ENCODE data around the gene NYAP2.

Gene NYAP2

GRCh38 chr2:225471039-225471438 is 71.5 kb downstream of the NYAP2 start:
- no peak overlapping the region for H3K4me3 ChIP-seq (ENCODE audit: insufficient read depth, low read depth, low read length, poor library complexity, severe bottlenecking)
- H3K36me3 ChIP-seq (ENCODE audit: control insufficient read depth, insufficient read depth, low read length), result no peaks in the 10 kb centered on the region
- no peaks in the 10 kb centered on the region for H3K4me1 ChIP-seq (ENCODE audit: control insufficient read depth, insufficient read depth, low read length, poor library complexity, severe bottlenecking)
- no peaks in the 10 kb centered on the region for H3K9me3 ChIP-seq (ENCODE audit: control insufficient read depth, low read length)
- DNase-seq, result no peak
- no peak overlapping the region for H3K27ac ChIP-seq (ENCODE audit: insufficient read depth, low read length, poor library complexity, severe bottlenecking)
- H3K27me3 ChIP-seq (replicated peaks; ENCODE audit: control insufficient read depth, insufficient read depth, low read length, poor library complexity, severe bottlenecking), result no peaks in the 10 kb centered on the region

DNA sequence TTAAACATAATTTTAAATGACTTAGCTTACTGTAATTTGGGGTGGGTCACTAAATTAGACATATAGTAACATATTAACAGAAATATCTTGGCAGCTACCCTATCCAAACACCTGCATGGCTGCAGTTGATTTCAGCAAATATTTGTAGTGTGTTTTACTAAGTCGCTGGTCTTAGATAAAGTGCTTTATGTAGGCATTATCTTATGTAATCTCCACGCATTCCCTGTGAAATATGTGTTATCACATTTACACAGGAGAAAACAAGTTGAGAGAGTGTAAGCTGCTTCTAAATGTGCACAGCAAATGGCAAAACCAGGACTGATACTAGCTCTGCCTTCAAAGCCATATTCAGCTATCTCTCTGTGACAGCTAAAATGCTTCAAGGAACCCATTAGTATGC is 72.0 kb downstream of the NYAP2 start:
- no peaks in the 10 kb centered on the region for H3K36me3 ChIP-seq (ENCODE audit: control insufficient read depth, insufficient read depth, low read length)
- H3K4me3 ChIP-seq (ENCODE audit: insufficient read depth, low read depth, low read length, poor library complexity, severe bottlenecking), result no peak overlapping the region
- DNase-seq, result no peak
- no peaks in the 10 kb centered on the region for H3K27me3 ChIP-seq (replicated peaks; ENCODE audit: control insufficient read depth, insufficient read depth, low read length, poor library complexity, severe bottlenecking)
- no peaks in the 10 kb centered on the region for H3K4me1 ChIP-seq (ENCODE audit: control insufficient read depth, insufficient read depth, low read length, poor library complexity, severe bottlenecking)
- no peaks in the 10 kb centered on the region for H3K9me3 ChIP-seq (ENCODE audit: control insufficient read depth, low read length)
- H3K27ac ChIP-seq (ENCODE audit: insufficient read depth, low read length, poor library complexity, severe bottlenecking), result no peak overlapping the region

DNA sequence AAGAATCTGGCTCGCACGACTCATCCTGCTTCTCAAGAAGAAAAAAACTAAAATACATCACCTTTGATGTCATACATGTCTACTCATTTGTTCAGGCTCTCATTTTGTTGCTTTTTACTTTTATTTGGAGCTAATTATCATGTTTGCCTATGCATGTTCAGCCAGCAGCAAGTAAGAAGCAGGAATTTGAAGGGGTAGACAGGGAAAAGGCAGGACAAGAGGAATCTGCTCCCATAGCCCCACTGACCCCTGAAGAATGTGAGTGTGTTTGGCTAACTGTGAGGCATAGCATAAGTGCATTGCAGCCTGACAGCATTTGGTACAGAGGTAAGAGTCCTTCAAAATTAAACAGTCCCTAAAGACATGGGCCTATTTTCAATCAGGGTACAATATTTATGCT is 72.7 kb downstream of the NYAP2 start:
- no peak overlapping the region for H3K4me3 ChIP-seq (ENCODE audit: insufficient read depth, low read depth, low read length, poor library complexity, severe bottlenecking)
- H3K27me3 ChIP-seq (replicated peaks; ENCODE audit: control insufficient read depth, insufficient read depth, low read length, poor library complexity, severe bottlenecking), result no peaks in the 10 kb centered on the region
- no peaks in the 10 kb centered on the region for H3K4me1 ChIP-seq (ENCODE audit: control insufficient read depth, insufficient read depth, low read length, poor library complexity, severe bottlenecking)
- H3K36me3 ChIP-seq (ENCODE audit: control insufficient read depth, insufficient read depth, low read length), result no peaks in the 10 kb centered on the region
- no peak for DNase-seq
- H3K9me3 ChIP-seq (ENCODE audit: control insufficient read depth, low read length), result no peaks in the 10 kb centered on the region
- no peak overlapping the region for H3K27ac ChIP-seq (ENCODE audit: insufficient read depth, low read length, poor library complexity, severe bottlenecking)

GRCh38 chr2:225479386-225479785 is 79.9 kb downstream of the NYAP2 start:
- Histone ChIP-seq H3K9me3 (ENCODE audit: control insufficient read depth, low read length) (no peaks in the 10 kb centered on the region), H3K4me3 (ENCODE audit: insufficient read depth, low read depth, low read length, poor library complexity, severe bottlenecking) (no peak overlapping the region), H3K36me3 (ENCODE audit: control insufficient read depth, insufficient read depth, low read length) (no peaks in the 10 kb centered on the region), H3K27me3 (replicated peaks; ENCODE audit: control insufficient read depth, insufficient read depth, low read length, poor library complexity, severe bottlenecking) (no peaks in the 10 kb centered on the region), H3K4me1 (ENCODE audit: control insufficient read depth, insufficient read depth, low read length, poor library complexity, severe bottlenecking) (no peaks in the 10 kb centered on the region), H3K27ac (ENCODE audit: insufficient read depth, low read length, poor library complexity, severe bottlenecking) (no peak overlapping the region)
- DNase-seq, result no peak

DNA sequence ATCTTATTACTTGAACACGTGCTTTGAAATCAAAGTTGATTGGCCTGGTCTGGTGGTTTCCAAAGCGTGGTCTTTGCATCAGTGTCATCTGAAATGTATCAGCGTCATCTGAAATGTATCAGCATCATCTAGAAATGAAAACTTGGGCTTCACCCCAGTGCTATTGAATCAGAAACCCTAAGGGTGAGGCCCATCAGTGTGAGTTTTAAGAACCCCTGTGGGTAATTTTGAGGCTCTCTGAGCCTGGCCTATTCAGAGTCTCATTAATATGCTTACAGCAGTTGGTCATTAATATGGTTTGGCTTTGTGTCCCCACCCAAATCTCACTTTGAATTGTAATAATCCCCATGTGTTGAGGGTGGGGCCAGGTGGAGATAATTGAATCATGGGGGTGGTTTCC is 85.2 kb downstream of the NYAP2 start:
- no peak for DNase-seq
- H3K27me3 ChIP-seq (replicated peaks; ENCODE audit: control insufficient read depth, insufficient read depth, low read length, poor library complexity, severe bottlenecking), result no peaks in the 10 kb centered on the region
- no peaks in the 10 kb centered on the region for H3K9me3 ChIP-seq (ENCODE audit: control insufficient read depth, low read length)
- H3K36me3 ChIP-seq (ENCODE audit: control insufficient read depth, insufficient read depth, low read length), result no peaks in the 10 kb centered on the region
- H3K4me1 ChIP-seq (ENCODE audit: control insufficient read depth, insufficient read depth, low read length, poor library complexity, severe bottlenecking), result no peaks in the 10 kb centered on the region
- no peak overlapping the region for H3K27ac ChIP-seq (ENCODE audit: insufficient read depth, low read length, poor library complexity, severe bottlenecking)
- H3K4me3 ChIP-seq (ENCODE audit: insufficient read depth, low read depth, low read length, poor library complexity, severe bottlenecking), result no peak overlapping the region

DNA sequence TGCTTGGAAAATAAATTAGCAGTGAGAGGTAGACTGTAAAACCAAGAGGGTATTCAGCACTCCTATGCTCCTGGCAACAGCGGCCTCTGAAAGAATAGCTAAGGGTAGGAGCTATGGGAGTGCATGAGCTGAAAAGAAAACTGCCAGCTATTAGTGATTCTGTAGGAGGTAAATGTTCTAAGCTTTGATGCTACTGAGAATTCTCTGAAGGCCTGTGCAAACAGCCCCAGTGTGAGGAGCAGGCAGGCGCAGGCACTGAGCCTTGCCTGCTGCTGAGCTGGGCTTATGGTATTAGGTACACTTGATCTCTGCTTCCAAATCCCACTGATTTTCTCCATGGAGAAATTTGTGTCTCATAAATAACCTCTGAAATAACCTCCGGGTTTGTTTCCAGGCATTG is 86.7 kb downstream of the NYAP2 start:
- Histone ChIP-seq H3K9me3 (ENCODE audit: control insufficient read depth, low read length) (no peaks in the 10 kb centered on the region), H3K27ac (ENCODE audit: insufficient read depth, low read length, poor library complexity, severe bottlenecking) (no peak overlapping the region), H3K27me3 (replicated peaks; ENCODE audit: control insufficient read depth, insufficient read depth, low read length, poor library complexity, severe bottlenecking) (no peaks in the 10 kb centered on the region), H3K36me3 (ENCODE audit: control insufficient read depth, insufficient read depth, low read length) (no peaks in the 10 kb centered on the region), H3K4me3 (ENCODE audit: insufficient read depth, low read depth, low read length, poor library complexity, severe bottlenecking) (no peak overlapping the region), H3K4me1 (ENCODE audit: control insufficient read depth, insufficient read depth, low read length, poor library complexity, severe bottlenecking) (no peaks in the 10 kb centered on the region)
- no peak for DNase-seq

DNA sequence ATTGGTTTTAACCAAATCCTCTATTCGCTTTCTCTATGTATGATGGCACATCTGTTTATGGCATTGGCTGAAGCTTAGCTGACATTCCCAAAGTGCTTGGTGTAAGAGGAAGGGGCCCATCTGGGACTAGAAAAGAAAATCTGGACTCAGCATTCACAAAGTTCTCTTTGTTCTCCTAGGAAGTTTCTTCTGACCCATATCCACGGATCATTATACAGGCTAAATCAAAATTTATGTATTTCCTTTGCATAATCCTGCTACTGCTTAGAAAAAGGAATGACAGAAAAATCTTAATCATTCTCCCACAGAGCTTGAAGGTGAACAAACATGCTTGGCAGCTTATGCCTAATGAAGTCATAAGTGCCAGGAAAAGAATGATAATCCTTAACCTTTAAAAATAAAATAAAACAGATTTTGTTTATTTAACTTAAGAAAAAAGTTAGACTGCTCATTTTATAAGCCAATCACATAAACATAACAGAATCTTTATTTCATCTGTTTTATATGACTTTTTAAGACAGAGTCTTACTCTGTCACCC is 88.4 kb downstream of the NYAP2 start:
- no peak overlapping the region for H3K4me3 ChIP-seq (ENCODE audit: insufficient read depth, low read depth, low read length, poor library complexity, severe bottlenecking)
- H3K27me3 ChIP-seq (replicated peaks; ENCODE audit: control insufficient read depth, insufficient read depth, low read length, poor library complexity, severe bottlenecking), result no peaks in the 10 kb centered on the region
- H3K4me1 ChIP-seq (ENCODE audit: control insufficient read depth, insufficient read depth, low read length, poor library complexity, severe bottlenecking), result no peaks in the 10 kb centered on the region
- H3K36me3 ChIP-seq (ENCODE audit: control insufficient read depth, insufficient read depth, low read length), result no peaks in the 10 kb centered on the region
- DNase-seq, result no peak
- no peaks in the 10 kb centered on the region for H3K9me3 ChIP-seq (ENCODE audit: control insufficient read depth, low read length)
- no peak overlapping the region for H3K27ac ChIP-seq (ENCODE audit: insufficient read depth, low read length, poor library complexity, severe bottlenecking)

DNA sequence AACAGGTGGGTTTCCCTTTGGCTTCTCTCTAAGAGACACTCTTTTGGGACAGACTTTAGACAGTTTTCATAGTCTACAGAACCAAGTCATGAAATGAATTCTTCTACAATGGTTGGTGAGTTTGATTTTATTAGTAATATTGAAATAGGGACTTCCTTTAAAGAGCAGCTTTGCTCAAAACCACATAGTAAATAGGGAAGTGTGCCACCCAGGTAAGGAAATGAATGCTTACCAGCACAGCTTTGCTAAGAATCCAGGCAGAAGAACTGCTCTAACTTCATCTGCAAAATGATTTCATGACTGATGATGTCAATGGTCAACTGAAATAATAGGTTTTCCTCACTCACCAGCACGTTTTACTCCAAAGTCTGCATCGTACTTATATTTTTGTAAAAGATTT is 89.2 kb downstream of the NYAP2 start:
- H3K9me3 ChIP-seq (ENCODE audit: control insufficient read depth, low read length), result no peaks in the 10 kb centered on the region
- no peak overlapping the region for H3K27ac ChIP-seq (ENCODE audit: insufficient read depth, low read length, poor library complexity, severe bottlenecking)
- no peaks in the 10 kb centered on the region for H3K4me1 ChIP-seq (ENCODE audit: control insufficient read depth, insufficient read depth, low read length, poor library complexity, severe bottlenecking)
- no peaks in the 10 kb centered on the region for H3K27me3 ChIP-seq (replicated peaks; ENCODE audit: control insufficient read depth, insufficient read depth, low read length, poor library complexity, severe bottlenecking)
- H3K4me3 ChIP-seq (ENCODE audit: insufficient read depth, low read depth, low read length, poor library complexity, severe bottlenecking), result no peak overlapping the region
- no peak for DNase-seq
- no peaks in the 10 kb centered on the region for H3K36me3 ChIP-seq (ENCODE audit: control insufficient read depth, insufficient read depth, low read length)

DNA sequence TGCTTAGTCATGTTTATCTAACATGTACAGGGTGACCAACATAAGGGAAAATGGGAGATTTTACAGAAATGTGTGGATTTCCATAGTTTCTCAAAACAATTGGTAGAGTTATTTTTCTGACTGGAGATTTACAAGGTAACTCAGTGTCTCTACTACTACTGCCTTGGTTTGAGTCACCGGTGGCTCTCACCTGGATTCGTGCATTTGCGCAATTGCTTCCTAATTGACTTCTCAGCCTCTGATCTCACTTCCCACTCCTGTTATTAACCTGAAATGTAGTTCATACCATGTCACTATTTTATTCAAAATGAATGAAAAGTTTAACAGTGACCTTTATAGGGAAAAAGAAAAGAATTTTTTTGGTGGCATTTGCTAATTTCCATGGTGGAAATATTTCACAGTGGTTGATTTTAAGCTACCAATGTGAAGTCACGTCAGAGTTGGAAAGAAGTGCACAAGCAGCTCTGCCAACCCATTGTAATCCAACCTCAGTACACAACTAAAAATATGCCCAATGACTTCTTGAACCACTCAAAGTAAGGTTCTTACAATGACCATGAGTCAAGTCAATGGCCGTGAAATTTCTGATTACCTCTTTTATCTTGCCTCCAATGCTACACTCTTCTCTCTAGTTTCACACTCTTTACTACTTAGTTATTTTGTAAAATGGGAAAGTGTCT is 94.0 kb downstream of the NYAP2 start:
- no peak for DNase-seq
- H3K27ac ChIP-seq (ENCODE audit: insufficient read depth, low read length, poor library complexity, severe bottlenecking), result no peak overlapping the region

DNA sequence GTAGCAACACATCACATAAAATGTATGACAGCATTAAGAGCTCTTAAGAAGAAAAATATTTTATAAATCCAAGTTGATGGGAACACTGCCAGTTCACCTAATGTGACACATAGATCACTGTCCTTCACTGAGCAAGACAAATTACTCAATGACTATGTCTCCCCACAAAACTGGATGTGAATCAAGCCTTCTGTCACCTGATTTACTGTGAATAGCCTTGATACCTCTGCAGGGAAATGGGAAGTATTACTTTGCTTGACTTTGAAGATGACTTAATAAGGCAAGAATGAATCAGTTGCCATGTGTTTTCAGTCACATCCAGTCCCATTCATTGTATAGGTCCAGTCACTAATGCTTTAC is 94.6 kb downstream of the NYAP2 start:
- Histone ChIP-seq H3K9me3 (ENCODE audit: control insufficient read depth, low read length) (no peaks in the 10 kb centered on the region), H3K4me3 (ENCODE audit: insufficient read depth, low read depth, low read length, poor library complexity, severe bottlenecking) (no peak overlapping the region), H3K27me3 (replicated peaks; ENCODE audit: control insufficient read depth, insufficient read depth, low read length, poor library complexity, severe bottlenecking) (no peaks in the 10 kb centered on the region), H3K4me1 (ENCODE audit: control insufficient read depth, insufficient read depth, low read length, poor library complexity, severe bottlenecking) (no peaks in the 10 kb centered on the region), H3K27ac (ENCODE audit: insufficient read depth, low read length, poor library complexity, severe bottlenecking) (no peak overlapping the region), H3K36me3 (ENCODE audit: control insufficient read depth, insufficient read depth, low read length) (no peaks in the 10 kb centered on the region)
- no peak for DNase-seq

More for the DNA sequence above, 94.0 kb downstream of the NYAP2 start:
- Histone ChIP-seq H3K27me3 (replicated peaks; ENCODE audit: control insufficient read depth, insufficient read depth, low read length, poor library complexity, severe bottlenecking) (no peaks in the 10 kb centered on the region), H3K9me3 (ENCODE audit: control insufficient read depth, low read length) (no peaks in the 10 kb centered on the region), H3K36me3 (ENCODE audit: control insufficient read depth, insufficient read depth, low read length) (no peaks in the 10 kb centered on the region), H3K4me3 (ENCODE audit: insufficient read depth, low read depth, low read length, poor library complexity, severe bottlenecking) (no peak overlapping the region), H3K4me1 (ENCODE audit: control insufficient read depth, insufficient read depth, low read length, poor library complexity, severe bottlenecking) (no peaks in the 10 kb centered on the region)
